Measurements from ENCODE around the gene TEF.

- no peak for TF ChIP-seq CTCF (IDR thresholded peaks at IDR 0.05; ENCODE audit: low read depth, low read length)
- no peak for TF ChIP-seq EZH2phosphoT487 (IDR thresholded peaks at IDR 0.05; ENCODE audit: low read depth)
Measured at GRCh38 chr22:41355895-41356294, 25.8 kb upstream of the TEF start.

Measured in OCI-LY3 (cell line).